DMS 273 treated with DMSO at 0.1 percent for 48 hours (cell line): ENCODE data around the gene OR2D3.
"Not testable (repeated sequence)": the region's sequence is repeated elsewhere in the genome, so short reads cannot be mapped to it uniquely, and the experiment has no call there.

Experiments
- DNase-seq: peaks from one replicate; lab custom pipeline; 2025; lab: John Stamatoyannopoulos, UW

The OR2D3 gene

GRCh38 chr11:6928916-6929315 lies 8.1 kb downstream of the OR2D3 start:
- DNase-seq: no peak

- DNase-seq: no peak
Measured at GRCh38 chr11:6931146-6931713, 10.4 kb downstream of the OR2D3 start.

GRCh38 chr11:6932145-6932544 lies 11.3 kb downstream of the OR2D3 start:
- DNase-seq: no peak

- DNase-seq: no peak
Measured at GRCh38 chr11:6941970-6942369, 21.2 kb downstream of the OR2D3 start.

- no peak for DNase-seq
Measured at GRCh38 chr11:6943131-6943530, 22.3 kb downstream of the OR2D3 start.

GRCh38 chr11:6954248-6954647 lies 33.4 kb downstream of the OR2D3 start:
- DNase-seq: not testable (repeated sequence)

GRCh38 chr11:6962141-6962540 lies 41.3 kb downstream of the OR2D3 start:
- no peak for DNase-seq

- no peak for DNase-seq
Measured at GRCh38 chr11:6962673-6963072, 41.9 kb downstream of the OR2D3 start.

- no peak for DNase-seq
Measured at GRCh38 chr11:6968816-6969215, 48.0 kb downstream of the OR2D3 start.

- not testable (repeated sequence) for DNase-seq
Measured at GRCh38 chr11:6969854-6970253, 49.1 kb downstream of the OR2D3 start.
